ENCODE measurements around the gene DISP1.
A peak's percentile ranks its signal among the peaks of the same experiment; 100 is the strongest.

The DISP1 gene

DNA sequence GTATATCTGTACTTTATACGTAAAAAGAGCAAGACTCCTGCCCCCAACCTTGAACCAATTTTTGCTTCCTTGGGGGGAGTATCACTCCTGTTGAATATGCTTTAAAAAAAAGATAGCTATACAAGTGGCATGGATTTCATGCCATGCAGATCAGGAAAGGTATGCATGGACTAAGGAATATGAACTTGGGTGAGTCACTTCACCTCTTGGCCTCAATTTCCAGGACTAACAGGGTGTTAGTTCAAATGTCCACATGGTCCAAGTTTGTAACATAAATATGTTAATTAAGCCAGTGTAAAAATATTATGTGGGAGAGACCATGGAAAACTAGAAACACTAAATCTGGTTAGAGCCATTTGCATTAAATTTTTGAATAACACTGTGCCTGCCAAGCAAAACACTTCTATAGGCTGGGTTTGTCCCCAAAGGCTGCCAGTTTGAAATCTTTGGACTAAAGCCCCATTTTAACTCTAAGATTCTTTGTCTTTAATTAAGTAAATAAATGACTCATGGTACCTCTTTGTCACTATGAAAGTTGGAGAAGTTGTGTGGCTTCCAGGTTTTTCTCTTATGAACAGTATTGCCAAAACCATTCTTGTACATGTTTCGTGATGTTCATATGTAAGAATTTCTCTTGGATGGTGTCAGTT lies 44.7 kb upstream of the DISP1 start:
- no peak overlapping the region for H3K4me3 ChIP-seq (ENCODE audit: severe bottlenecking)
- no peak for ATAC-seq (ENCODE audit: low read depth)
- no peak overlapping the region for H3K27ac ChIP-seq (ENCODE audit: poor library complexity, severe bottlenecking)
- no peaks in the 10 kb centered on the region for H3K4me1 ChIP-seq (ENCODE audit: insufficient read depth, poor library complexity, severe bottlenecking)
- no peaks in the 10 kb centered on the region for H3K9me3 ChIP-seq (ENCODE audit: severe bottlenecking)
- no peaks in the 10 kb centered on the region for H3K27me3 ChIP-seq (ENCODE audit: insufficient read depth, poor library complexity, severe bottlenecking)
- TF ChIP-seq, protein P1, sequence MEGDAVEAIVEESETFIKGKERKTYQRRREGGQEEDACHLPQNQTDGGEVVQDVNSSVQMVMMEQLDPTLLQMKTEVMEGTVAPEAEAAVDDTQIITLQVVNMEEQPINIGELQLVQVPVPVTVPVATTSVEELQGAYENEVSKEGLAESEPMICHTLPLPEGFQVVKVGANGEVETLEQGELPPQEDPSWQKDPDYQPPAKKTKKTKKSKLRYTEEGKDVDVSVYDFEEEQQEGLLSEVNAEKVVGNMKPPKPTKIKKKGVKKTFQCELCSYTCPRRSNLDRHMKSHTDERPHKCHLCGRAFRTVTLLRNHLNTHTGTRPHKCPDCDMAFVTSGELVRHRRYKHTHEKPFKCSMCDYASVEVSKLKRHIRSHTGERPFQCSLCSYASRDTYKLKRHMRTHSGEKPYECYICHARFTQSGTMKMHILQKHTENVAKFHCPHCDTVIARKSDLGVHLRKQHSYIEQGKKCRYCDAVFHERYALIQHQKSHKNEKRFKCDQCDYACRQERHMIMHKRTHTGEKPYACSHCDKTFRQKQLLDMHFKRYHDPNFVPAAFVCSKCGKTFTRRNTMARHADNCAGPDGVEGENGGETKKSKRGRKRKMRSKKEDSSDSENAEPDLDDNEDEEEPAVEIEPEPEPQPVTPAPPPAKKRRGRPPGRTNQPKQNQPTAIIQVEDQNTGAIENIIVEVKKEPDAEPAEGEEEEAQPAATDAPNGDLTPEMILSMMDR (IDR thresholded peaks at IDR 0.05; ENCODE audit: poor library complexity, severe bottlenecking), result no peak
- DNase-seq (ENCODE audit: low spot score), result no peak
- H3K36me3 ChIP-seq (ENCODE audit: low read depth), result no peaks in the 10 kb centered on the region

DNA sequence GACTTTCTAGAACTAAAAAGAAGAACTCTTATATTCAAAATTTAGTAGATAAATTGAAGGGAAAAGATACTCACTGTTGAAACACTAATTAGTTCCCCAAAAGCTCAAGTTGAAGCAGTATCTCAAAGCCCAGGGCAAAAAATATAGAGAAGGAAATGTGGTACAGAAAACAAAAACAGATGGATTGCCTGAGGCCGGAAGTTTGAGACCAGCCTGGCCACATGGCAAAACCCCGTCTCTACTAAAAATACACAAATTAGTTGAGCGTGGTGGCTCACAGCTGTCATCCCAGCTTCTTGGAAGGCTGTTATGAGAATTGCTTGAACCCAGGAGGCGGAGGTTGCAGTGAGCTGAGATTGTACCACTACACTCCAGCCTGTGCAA lies 41.9 kb upstream of the DISP1 start:
- H3K36me3 ChIP-seq (ENCODE audit: low read depth), result no peaks in the 10 kb centered on the region
- no peaks in the 10 kb centered on the region for H3K9me3 ChIP-seq (ENCODE audit: severe bottlenecking)
- TF ChIP-seq, protein P1 (IDR thresholded peaks at IDR 0.05; ENCODE audit: poor library complexity, severe bottlenecking), result no peak
- H3K27me3 ChIP-seq (ENCODE audit: insufficient read depth, poor library complexity, severe bottlenecking), result no peaks in the 10 kb centered on the region
- H3K27ac ChIP-seq (ENCODE audit: poor library complexity, severe bottlenecking), result no peak overlapping the region
- no peak for DNase-seq (ENCODE audit: low spot score)
- H3K4me3 ChIP-seq (ENCODE audit: severe bottlenecking), result no peak overlapping the region
- ATAC-seq (ENCODE audit: low read depth), result no peak
- peaks cover 8% of the 10 kb centered on the region for H3K4me1 ChIP-seq (ENCODE audit: insufficient read depth, poor library complexity, severe bottlenecking)

DNA sequence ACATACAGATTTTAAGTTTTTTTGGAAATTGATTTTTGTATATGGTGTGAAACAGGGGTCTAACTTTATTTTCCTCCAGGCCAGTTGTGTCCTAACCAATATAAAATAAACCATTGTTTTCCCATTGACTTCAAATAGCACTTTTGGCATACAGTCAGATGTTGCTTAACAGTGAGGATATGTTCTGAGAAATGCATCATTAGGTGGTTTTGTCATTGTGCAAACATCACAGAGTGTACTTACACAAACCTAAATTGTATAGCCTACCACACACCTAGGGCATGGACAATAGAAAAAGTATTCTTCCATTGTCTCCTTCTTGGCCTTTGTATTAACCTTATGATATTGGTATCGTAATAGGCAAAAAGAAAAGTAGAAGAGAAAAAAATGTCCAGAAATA lies 37.4 kb upstream of the DISP1 start:
- ATAC-seq (ENCODE audit: low read depth) (peak; percentile 81), DNase-seq (ENCODE audit: low spot score) (no peak)
- Histone ChIP-seq H3K9me3 (ENCODE audit: severe bottlenecking) (no peaks in the 10 kb centered on the region), H3K27me3 (ENCODE audit: insufficient read depth, poor library complexity, severe bottlenecking) (no peaks in the 10 kb centered on the region), H3K4me1 (ENCODE audit: insufficient read depth, poor library complexity, severe bottlenecking) (peaks cover 8% of the 10 kb centered on the region), H3K27ac (ENCODE audit: poor library complexity, severe bottlenecking) (peak overlapping the region; percentile 13), H3K4me3 (ENCODE audit: severe bottlenecking) (no peak overlapping the region), H3K36me3 (ENCODE audit: low read depth) (no peaks in the 10 kb centered on the region)
- TF ChIP-seq, protein P1 (IDR thresholded peaks at IDR 0.05; ENCODE audit: poor library complexity, severe bottlenecking), result no peak

DNA sequence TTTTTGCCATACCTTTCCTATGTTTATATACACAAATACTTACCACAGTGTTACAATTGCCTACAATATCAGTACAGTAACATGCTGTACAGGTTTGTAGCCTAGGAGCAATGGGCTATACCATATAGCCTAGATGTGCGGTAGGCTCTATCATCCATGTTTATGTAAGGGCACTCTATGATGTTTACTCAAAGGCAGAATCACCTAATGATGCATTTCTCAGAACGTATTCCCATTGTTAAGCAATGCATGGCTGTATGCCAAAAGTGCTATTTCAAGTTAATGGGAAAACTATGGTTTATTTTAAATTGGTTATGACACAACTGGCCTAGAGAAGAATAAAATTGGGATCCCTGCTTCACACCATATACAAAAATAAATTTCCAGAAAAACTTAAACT lies 36.9 kb upstream of the DISP1 start:
- no peaks in the 10 kb centered on the region for H3K36me3 ChIP-seq (ENCODE audit: low read depth)
- DNase-seq (ENCODE audit: low spot score) (no peak), ATAC-seq (ENCODE audit: low read depth) (peak; percentile 85)
- no peaks in the 10 kb centered on the region for H3K27me3 ChIP-seq (ENCODE audit: insufficient read depth, poor library complexity, severe bottlenecking)
- H3K27ac ChIP-seq (ENCODE audit: poor library complexity, severe bottlenecking), result peak overlapping the region; percentile 13
- no peaks in the 10 kb centered on the region for H3K9me3 ChIP-seq (ENCODE audit: severe bottlenecking)
- TF ChIP-seq, protein P1 (IDR thresholded peaks at IDR 0.05; ENCODE audit: poor library complexity, severe bottlenecking), result no peak
- H3K4me3 ChIP-seq (ENCODE audit: severe bottlenecking), result no peak overlapping the region
- peaks cover 8% of the 10 kb centered on the region for H3K4me1 ChIP-seq (ENCODE audit: insufficient read depth, poor library complexity, severe bottlenecking)

DNA sequence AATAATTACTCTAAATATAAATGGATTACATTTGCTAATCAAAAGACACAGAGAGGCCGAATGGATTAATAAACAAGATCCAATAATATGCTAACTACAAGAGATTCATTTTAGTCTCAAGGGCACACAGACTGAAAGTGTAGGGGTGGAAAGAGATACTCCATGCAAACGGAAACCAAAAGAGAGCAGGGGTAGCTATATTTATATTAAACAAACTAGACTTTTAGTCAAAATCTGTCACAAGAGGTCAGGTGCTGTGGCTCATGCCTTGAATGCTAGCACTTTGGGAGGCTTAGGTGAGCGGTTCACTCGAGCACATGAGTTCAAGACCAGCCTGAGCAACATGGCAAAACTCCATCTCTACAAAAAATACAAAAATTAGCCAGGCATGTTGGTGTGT lies 33.6 kb upstream of the DISP1 start:
- TF ChIP-seq, protein P1 (IDR thresholded peaks at IDR 0.05; ENCODE audit: poor library complexity, severe bottlenecking), result no peak
- ATAC-seq (ENCODE audit: low read depth), result no peak
- DNase-seq (ENCODE audit: low spot score), result no peak
- no peaks in the 10 kb centered on the region for H3K36me3 ChIP-seq (ENCODE audit: low read depth)
- no peaks in the 10 kb centered on the region for H3K27me3 ChIP-seq (ENCODE audit: insufficient read depth, poor library complexity, severe bottlenecking)
- H3K4me1 ChIP-seq (ENCODE audit: insufficient read depth, poor library complexity, severe bottlenecking), result peaks cover 12% of the 10 kb centered on the region
- H3K9me3 ChIP-seq (ENCODE audit: severe bottlenecking), result no peaks in the 10 kb centered on the region
- H3K27ac ChIP-seq (ENCODE audit: poor library complexity, severe bottlenecking), result no peak overlapping the region
- H3K4me3 ChIP-seq (ENCODE audit: severe bottlenecking), result no peak overlapping the region
